NCI-H2081 (cell line): Measurements from ENCODE around the gene COL6A2.
"Not testable (repeated sequence)": the region's sequence is repeated elsewhere in the genome, so short reads cannot be mapped to it uniquely, and the experiment has no call there.

ENCODE experiments used
- DNase-seq, 2 experiments: peaks; one replicate each; lab custom pipeline; 2025; lab: John Stamatoyannopoulos, UW

COL6A2 gene

GRCh38 chr21:46156678-46157077 is 58.8 kb downstream of the COL6A2 start:
- DNase-seq, result no peak

- DNase-seq, result no peak
These were observed 59.6 kb downstream of the COL6A2 start for GRCh38 chr21:46157396-46157986.

DNA sequence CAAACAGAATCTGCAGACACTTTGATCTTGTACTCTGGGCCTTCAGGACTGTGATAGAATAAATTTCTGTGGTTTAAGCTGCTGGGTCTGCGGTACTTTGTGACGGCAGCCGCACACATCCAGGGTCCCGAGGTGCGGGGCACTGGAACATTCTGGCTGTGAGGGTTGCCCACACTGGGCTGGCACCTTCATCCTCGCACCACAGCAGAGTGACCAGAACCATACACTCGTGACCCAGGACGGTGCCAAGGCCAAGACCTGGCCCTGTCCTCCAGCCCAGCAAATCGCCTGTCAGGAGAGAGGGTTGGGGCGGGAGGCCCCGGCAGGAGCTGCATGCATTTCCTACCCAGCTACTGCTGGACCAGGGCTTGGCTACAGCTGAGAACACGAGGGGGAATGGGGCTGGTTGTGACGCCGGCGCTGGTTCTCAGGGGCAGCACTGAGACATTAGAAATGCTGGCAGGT is 60.1 kb downstream of the COL6A2 start:
- no peak for DNase-seq

DNA sequence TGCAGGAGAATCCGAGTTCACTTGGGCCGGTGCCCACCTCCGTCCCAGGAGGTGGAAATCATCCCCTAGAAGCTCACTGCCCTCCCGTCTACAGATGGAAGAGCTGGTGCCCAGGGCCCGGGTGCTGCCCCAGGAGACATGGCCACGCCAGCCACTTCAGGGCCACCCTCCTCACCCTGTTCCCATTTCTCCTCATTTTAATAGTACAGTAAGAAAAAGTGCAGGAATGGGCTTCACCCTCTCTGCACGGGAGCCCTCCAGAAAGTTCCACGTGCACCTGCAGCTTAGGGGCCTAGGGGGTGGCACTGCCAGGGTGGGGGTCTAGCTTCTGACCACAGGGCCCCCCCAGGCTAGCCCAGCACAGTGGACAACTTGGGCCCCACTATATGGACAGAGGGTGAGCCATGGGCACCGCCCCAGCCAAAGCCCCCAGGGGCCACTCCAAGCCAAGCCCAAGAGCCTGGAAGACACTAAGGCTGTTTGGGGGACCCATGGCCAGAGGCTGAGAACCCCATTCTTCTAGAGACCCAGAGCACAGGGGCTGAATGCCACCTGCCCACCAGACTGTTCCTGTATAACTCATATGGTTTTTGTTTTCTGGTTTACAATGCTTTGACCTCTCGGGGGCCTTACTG is 60.9 kb downstream of the COL6A2 start:
- DNase-seq, result no peak

- DNase-seq, result no peak
These were observed 61.5 kb downstream of the COL6A2 start for GRCh38 chr21:46159390-46159789.

DNA sequence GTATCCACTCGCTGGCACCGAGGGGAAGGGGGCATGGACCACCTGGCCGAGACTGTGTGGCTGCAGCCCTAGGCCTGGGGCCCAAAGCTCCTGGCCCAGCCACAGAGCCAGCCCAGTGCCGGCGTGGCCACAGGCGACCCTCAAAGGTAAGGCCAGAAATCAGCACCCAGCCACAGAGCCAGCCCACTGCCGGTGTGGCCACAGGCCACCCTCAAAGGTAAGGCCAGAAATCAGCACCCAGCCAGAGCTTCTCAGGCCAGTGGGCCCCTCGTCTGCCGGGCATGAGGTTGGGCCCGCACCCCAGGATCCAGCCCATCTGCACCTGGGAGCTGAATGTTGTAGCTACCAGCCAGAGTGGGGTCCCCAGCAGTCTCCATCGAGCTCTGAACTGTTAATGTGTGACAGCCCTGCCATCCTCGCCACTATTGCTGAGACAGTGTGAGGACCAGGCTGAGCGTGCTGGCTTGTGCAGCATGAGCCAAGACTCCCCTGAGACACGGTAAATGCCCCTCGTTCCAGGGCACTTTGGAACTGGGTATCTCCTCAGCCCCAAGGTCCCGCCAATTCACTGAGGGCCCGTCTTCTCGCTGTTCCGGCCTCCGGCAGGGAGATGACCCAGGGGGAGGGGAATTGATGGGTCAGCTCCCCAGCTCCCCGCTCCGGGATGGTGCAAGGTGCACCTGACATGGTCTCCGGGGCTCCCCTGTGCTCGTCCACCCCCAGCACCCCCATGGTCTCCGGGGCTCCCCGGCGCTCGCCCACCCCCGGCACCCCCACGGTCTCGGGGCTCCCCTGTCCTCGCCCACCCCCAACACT is 62.1 kb downstream of the COL6A2 start:
- no peak for DNase-seq

GRCh38 chr21:46160657-46160906 is 62.7 kb downstream of the COL6A2 start:
- no peak for DNase-seq

- no peak for DNase-seq
These were observed 63.2 kb downstream of the COL6A2 start for GRCh38 chr21:46160907-46161632.

- no peak for DNase-seq
These were observed 64.0 kb downstream of the COL6A2 start for GRCh38 chr21:46161633-46162592.

GRCh38 chr21:46163380-46163779 is 65.5 kb downstream of the COL6A2 start:
- DNase-seq, result no peak

DNA sequence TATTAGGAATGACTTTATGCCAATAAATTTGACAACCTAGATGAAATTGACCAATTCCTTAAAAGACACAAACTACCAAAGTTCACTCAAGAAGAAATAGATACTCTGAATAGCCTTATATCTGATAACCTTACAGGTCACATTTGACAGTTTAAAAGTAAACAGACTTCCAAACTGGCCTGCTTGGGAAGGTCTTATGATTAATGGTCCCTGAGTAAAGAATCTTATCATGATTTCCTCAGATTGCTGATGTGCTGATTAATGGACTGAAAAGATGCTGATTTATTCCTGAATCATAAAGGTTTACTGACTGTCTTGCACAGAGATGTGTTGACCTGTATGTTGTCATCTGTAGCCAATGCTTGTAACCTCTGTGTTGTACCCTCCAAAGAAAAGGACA is 67.2 kb downstream of the COL6A2 start:
- no peak for DNase-seq

DNA sequence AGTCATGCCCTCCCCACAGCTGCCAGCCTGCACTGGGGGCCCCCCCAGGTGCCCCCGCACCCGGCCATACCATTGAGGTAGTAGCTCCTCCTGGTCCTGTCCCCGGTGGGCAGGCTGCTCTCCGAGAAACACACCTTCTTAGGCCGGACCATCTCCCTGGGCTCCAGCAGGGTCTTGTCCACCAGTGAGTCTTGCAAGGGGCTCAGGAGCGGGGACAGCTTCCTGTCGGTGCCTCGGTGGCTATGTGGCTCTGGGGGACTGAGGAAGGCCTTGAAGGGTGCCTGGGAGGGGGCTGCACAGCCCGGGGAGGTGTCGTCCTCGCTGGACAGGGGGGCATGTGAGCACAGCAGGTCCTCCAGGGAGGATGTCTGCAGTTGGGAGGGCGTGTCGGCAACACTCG is 70.3 kb downstream of the COL6A2 start:
- DNase-seq, result no peak

DNA sequence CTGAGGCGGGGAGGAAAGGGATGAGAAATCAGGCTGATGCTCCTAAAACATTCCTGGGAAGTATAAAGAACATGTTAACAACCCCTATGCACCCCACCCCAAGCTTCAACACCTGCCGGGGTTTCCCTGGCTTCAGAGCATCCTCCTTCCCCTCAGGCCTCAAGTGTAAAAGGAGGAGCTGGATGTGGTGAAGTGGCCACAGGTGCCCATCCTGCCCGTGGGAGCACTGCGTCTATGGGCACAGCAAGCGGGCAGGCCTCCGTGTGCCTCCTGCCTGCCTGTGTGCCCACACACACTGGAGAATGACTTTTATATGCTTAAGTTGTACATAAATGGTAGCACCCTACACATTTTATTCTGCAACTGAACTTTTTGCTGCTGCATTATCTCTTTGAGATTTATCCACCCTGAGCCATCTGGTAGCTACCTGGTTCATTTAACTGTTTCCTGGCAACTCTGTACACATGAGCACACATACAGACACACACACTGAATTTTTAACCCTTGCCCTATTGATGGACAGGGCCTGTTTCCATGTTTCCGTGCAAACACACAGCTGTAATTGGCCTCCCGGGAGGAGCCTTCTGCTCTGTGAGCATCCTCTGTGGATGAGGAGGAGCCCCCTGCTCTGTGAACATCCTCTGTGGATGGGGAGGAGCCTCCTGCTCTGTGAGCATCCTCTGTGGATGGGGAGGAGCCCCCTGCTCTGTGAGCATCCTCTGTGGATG is 70.9 kb downstream of the COL6A2 start:
- no peak for DNase-seq

DNA sequence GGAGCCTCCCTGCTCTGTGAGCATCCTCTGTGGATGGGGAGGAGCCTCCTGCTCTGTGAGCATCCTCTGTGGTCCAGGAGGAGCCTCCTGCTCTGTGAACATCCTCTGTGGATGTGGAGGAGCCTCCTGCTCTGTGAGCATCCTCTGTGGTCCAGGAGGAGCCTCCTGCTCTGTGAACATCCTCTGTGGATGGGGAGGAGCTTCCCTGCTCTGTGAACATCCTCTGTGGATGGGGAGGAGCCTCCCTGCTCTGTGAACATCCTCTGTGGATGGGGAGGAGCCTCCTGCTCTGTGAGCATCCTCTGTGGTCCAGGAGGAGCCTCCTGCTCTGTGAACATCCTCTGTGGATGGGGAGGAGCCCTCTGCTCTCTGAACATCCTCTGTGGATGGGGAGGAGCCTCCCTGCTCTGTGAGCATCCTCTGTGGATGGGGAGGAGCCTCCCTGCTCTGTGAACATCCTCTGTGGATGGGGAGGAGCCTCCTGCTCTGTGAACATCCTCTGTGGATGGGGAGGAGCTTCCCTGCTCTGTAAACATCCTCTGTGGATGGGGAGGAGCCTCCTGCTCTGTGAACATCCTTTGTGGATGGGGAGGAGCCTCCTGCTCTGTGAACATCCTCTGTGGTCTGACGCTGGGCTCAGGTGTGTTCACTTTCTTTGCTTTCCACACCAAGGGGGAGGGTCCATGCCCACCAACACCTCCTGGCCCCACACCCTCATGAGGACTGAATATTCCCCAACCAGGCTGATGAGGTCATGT is 72.7 kb downstream of the COL6A2 start:
- DNase-seq, result not testable (repeated sequence)

GRCh38 chr21:46171585-46171984 is 73.7 kb downstream of the COL6A2 start:
- no peak for DNase-seq

GRCh38 chr21:46171996-46172862 is 74.3 kb downstream of the COL6A2 start:
- DNase-seq, result no peak

DNA sequence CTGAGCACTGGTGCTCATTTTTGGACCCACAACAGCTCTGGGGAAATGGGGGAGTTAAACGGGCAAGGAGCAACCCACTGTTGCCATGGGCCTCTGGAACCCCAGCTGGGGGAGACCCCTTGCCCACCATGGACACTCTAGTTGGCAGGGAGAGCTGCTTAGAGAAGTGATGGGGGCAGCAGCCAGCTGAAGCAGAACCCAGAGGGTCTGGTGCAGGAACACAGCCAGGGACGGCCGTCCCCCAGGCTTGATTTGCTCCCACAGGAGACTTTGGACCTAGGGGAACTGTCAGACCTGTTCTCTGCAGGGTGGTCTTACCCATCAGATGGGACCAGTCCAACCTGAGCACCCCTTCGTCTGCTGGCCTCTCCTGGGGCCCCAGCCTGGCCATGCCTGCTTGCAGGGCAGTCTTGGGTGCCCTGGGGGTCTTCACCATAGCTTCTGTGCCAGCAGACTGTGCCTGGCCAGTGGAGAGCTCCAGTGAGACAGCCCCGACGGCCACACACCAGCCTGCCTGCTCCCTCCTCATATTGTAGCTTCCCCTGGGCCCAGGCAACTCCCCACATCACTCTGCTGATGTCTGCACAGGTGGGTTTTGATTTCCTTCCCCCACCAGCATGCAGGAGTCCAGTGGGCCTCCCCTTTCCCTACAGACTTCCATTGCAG is 75.1 kb downstream of the COL6A2 start:
- no peak for DNase-seq

DNA sequence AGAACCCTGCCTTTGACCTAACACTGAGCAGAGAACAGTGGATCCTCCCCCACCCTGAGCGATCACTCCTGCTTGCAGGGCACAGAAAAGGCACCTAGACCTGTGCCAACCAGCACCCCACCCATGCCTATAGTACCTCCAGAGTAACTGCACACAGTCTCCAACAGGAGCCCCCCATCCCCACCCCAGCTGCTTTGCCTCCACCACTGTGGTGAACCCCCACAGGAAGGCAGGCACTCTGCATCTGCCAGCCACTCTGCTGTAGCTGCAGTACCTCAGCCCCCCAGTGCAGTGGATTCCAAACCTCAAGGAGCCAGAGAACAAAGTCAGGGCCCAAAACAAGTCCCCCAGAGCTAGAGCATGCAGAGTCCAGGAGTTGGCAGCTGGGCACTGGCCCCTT is 75.7 kb downstream of the COL6A2 start:
- DNase-seq, result no peak
